MM.1S (cell line): ENCODE measurements around the gene SRRM2.

Experiments
- DNase-seq: peaks from one replicate; pipeline ENCODE4 v3.0.0-alpha.2; 2015
- H2AFZ ChIP-seq: fragments of 300-600 bp; sonication (generic); 2 replicates; pipeline ENCODE4 v1.6.0; 2016; ENCODE audit warnings: antibody characterized with exemption, low read length
- H3F3A ChIP-seq: fragments of 300-600 bp; sonication (generic); 2 replicates; pipeline ENCODE4 v1.6.1; 2016; ENCODE audit warnings: mild to moderate bottlenecking, antibody characterized with exemption, low read length, moderate library complexity, mixed read lengths; ENCODE audit not compliant: insufficient read depth
- H3K27ac ChIP-seq: fragments of 300-600 bp; sonication (generic); 2 replicates; pipeline ENCODE4 v1.5.1; 2016; ENCODE audit warnings: mild to moderate bottlenecking, low read length
- H3K27me3 ChIP-seq: fragments of 300-600 bp; sonication (generic); replicated peaks from 2 replicates; pipeline ENCODE4 v1.6.0; 2016; ENCODE audit warnings: low read length; ENCODE audit not compliant: insufficient read depth
- H3K36me3 ChIP-seq: fragments of 300-600 bp; sonication (generic); replicated peaks from 2 replicates; pipeline ENCODE4 v1.6.1; 2016; ENCODE audit warnings: mild to moderate bottlenecking, low read length, mixed read lengths; ENCODE audit not compliant: insufficient read depth
- H3K4me1 ChIP-seq: fragments of 300-600 bp; sonication (generic); 2 replicates; pipeline ENCODE4 v1.6.1; 2016; ENCODE audit warnings: low read length, mixed read lengths
- H3K4me2 ChIP-seq: fragments of 300-600 bp; sonication (generic); 2 replicates; pipeline ENCODE4 v1.6.0; 2016; ENCODE audit warnings: low read depth, low read length
- H3K4me3 ChIP-seq: fragments of 300-600 bp; sonication (generic); 2 replicates; pipeline ENCODE4 v1.5.1; 2016; ENCODE audit warnings: low read length, mixed read lengths
- H3K79me2 ChIP-seq: fragments of 300-600 bp; sonication (generic); 2 replicates; pipeline ENCODE4 v1.6.1; 2016; ENCODE audit warnings: mixed run types, low read length, mixed read lengths
- H3K9ac ChIP-seq: fragments of 300-600 bp; sonication (generic); 2 replicates; pipeline ENCODE4 v1.6.1; 2016; ENCODE audit warnings: low read length, mixed read lengths
- H3K9me2 ChIP-seq: fragments of 300-600 bp; sonication (generic); replicated peaks from 2 replicates; pipeline ENCODE4 v1.6.1; 2016; ENCODE audit warnings: mild to moderate bottlenecking, low read length, mixed read lengths; ENCODE audit not compliant: insufficient read depth
- H3K9me3 ChIP-seq: fragments of 300-600 bp; sonication (generic); replicated peaks from 2 replicates; pipeline ENCODE4 v1.6.1; 2016; ENCODE audit warnings: mild to moderate bottlenecking, low read length, mixed read lengths; ENCODE audit not compliant: insufficient read depth
- H4K20me1 ChIP-seq: fragments of 300-600 bp; sonication (generic); 2 replicates; pipeline ENCODE4 v1.6.1; 2016; ENCODE audit warnings: mild to moderate bottlenecking, low read length, moderate library complexity, mixed read lengths; ENCODE audit not compliant: insufficient read depth
- CTCF ChIP-seq: fragments of 300-600 bp; sonication (generic); IDR thresholded peaks from 2 replicates; pipeline ENCODE4 v1.5.1; 2016; ENCODE audit warnings: antibody characterized with exemption, low read length, mixed read lengths
- EZH2 ChIP-seq: fragments of 300-600 bp; sonication (generic); optimal IDR thresholded peaks from 2 replicates; pipeline ENCODE3; 2017; ENCODE audit warnings: low read depth, mild to moderate bottlenecking, antibody characterized with exemption, low read length, mixed read lengths
- EZH2phosphoT487 ChIP-seq: fragments of 300-600 bp; sonication (generic); IDR thresholded peaks from 2 replicates; pipeline ENCODE4 v1.6.1; 2018; ENCODE audit warnings: antibody characterized with exemption, low read length

SRRM2 gene

GRCh38 chr16:2791174-2791573 lies 38.7 kb downstream of the SRRM2 start:
- Histone ChIP-seq H3K4me2 (no peak overlapping the region), H3K9me3 (no peaks in the 10 kb centered on the region), H3K4me3 (no peak overlapping the region), H3F3A (no peaks in the 10 kb centered on the region), H3K4me1 (peaks cover 3% of the 10 kb centered on the region; the same call in 1 of the 2 replicates), H3K79me2 (no peaks in the 10 kb centered on the region), H3K27ac (no peak overlapping the region), H3K9me2 (no peaks in the 10 kb centered on the region), H2AFZ (no peak overlapping the region), H3K9ac (no peak overlapping the region), H4K20me1 (no peaks in the 10 kb centered on the region), H3K36me3 (no peaks in the 10 kb centered on the region), H3K27me3 (peaks cover 83% of the 10 kb centered on the region)
- no peak for DNase-seq
- TF ChIP-seq EZH2 (no peak), CTCF (no peak), EZH2phosphoT487 (no peak)

GRCh38 chr16:2792940-2793339 lies 40.5 kb downstream of the SRRM2 start:
- Histone ChIP-seq H4K20me1 (no peaks in the 10 kb centered on the region), H3K9me3 (no peaks in the 10 kb centered on the region), H3K79me2 (no peaks in the 10 kb centered on the region), H3K27me3 (peaks cover 74% of the 10 kb centered on the region), H3K36me3 (no peaks in the 10 kb centered on the region), H3K27ac (no peak overlapping the region), H3K4me3 (no peak overlapping the region), H3K4me1 (peaks cover 6% of the 10 kb centered on the region; the same call in 1 of the 2 replicates), H3F3A (no peaks in the 10 kb centered on the region), H3K9me2 (no peaks in the 10 kb centered on the region), H2AFZ (no peak overlapping the region), H3K9ac (no peak overlapping the region), H3K4me2 (no peak overlapping the region)
- no peak for DNase-seq
- no peak for TF ChIP-seq EZH2
- TF ChIP-seq CTCF: no peak
- TF ChIP-seq EZH2phosphoT487: no peak

- H3K79me2 ChIP-seq: no peaks in the 10 kb centered on the region
- H3K9me3 ChIP-seq: no peaks in the 10 kb centered on the region
- no peaks in the 10 kb centered on the region for H3F3A ChIP-seq
- H3K4me2 ChIP-seq: peak overlapping the region; percentile 60; the same call in 1 of the 2 replicates
- TF ChIP-seq EZH2 (no peak), CTCF (no peak), EZH2phosphoT487 (no peak)
- H3K9ac ChIP-seq: no peak overlapping the region
- no peak for DNase-seq
- H4K20me1 ChIP-seq: no peaks in the 10 kb centered on the region
- H3K9me2 ChIP-seq: no peaks in the 10 kb centered on the region
- no peaks in the 10 kb centered on the region for H3K36me3 ChIP-seq
- no peak overlapping the region for H3K4me3 ChIP-seq
- H3K4me1 ChIP-seq: peaks cover 6% of the 10 kb centered on the region; the same call in 1 of the 2 replicates
- no peak overlapping the region for H3K27ac ChIP-seq
- peaks cover 64% of the 10 kb centered on the region for H3K27me3 ChIP-seq
- H2AFZ ChIP-seq: no peak overlapping the region
These were observed 43.1 kb downstream of the SRRM2 start for GRCh38 chr16:2795395-2796143.
